GM18526 (cell line): ENCODE results near the gene C2orf69.

ENCODE experiments used
- POLR2A ChIP-seq: IDR thresholded peaks from 3 replicates; pipeline ENCODE4 v1.6.1; 2011; ENCODE audit not compliant: insufficient read length; ENCODE audit errors: extremely low read depth

Gene C2orf69

GRCh38 chr2:199903111-199903510 lies 8.0 kb upstream of the C2orf69 start:
- TF ChIP-seq POLR2A, result no peak

GRCh38 chr2:199907008-199907714 lies 3.9 kb upstream of the C2orf69 start:
- no peak for TF ChIP-seq POLR2A

GRCh38 chr2:199910338-199911051 lies 598 bp upstream of the C2orf69 start:
- TF ChIP-seq POLR2A, result no peak

GRCh38 chr2:199911877-199912161 lies 726 bp downstream of the C2orf69 start:
- TF ChIP-seq POLR2A, result no peak

GRCh38 chr2:199914372-199914958 lies 3.4 kb downstream of the C2orf69 start:
- no peak for TF ChIP-seq POLR2A

- no peak for TF ChIP-seq POLR2A
Measured at GRCh38 chr2:199916980-199917379, 5.9 kb downstream of the C2orf69 start.

GRCh38 chr2:199922856-199923255 lies 11.8 kb downstream of the C2orf69 start:
- TF ChIP-seq POLR2A, result no peak

- TF ChIP-seq POLR2A, result no peak
Measured at GRCh38 chr2:199923924-199924323, 12.8 kb downstream of the C2orf69 start.

GRCh38 chr2:199926806-199927205 lies 15.7 kb downstream of the C2orf69 start:
- no peak for TF ChIP-seq POLR2A

GRCh38 chr2:199928226-199928625 lies 17.1 kb downstream of the C2orf69 start:
- TF ChIP-seq POLR2A, result no peak

- TF ChIP-seq POLR2A, result no peak
Measured at GRCh38 chr2:199928626-199929025, 17.5 kb downstream of the C2orf69 start.

GRCh38 chr2:199929262-199929661 lies 18.2 kb downstream of the C2orf69 start:
- TF ChIP-seq POLR2A, result no peak

- TF ChIP-seq POLR2A, result no peak
Measured at GRCh38 chr2:199932312-199932855, 21.3 kb downstream of the C2orf69 start.

GRCh38 chr2:199933466-199933865 lies 22.4 kb downstream of the C2orf69 start:
- no peak for TF ChIP-seq POLR2A

- TF ChIP-seq POLR2A, result no peak
Measured at GRCh38 chr2:199936554-199936953, 25.5 kb downstream of the C2orf69 start.

GRCh38 chr2:199940373-199940772 lies 29.3 kb downstream of the C2orf69 start:
- no peak for TF ChIP-seq POLR2A
